H7 (cell line): Measurements from ENCODE around the gene PLXNC1. TPM values are rescaled to one million over a fixed set of nuclear protein-coding genes. Genes with fewer than 3 reads are reported as not detected.

Experiments
- DNase-seq: peaks from one replicate; pipeline ENCODE4 v3.0.0; 2012
- H3K27me3 ChIP-seq: 2 replicates; pipeline ENCODE4 v1.6.0; 2011; ENCODE audit warnings: mild to moderate bottlenecking, low read length; ENCODE audit not compliant: control insufficient read depth, insufficient read depth
- H3K36me3 ChIP-seq: replicated peaks from 2 replicates; pipeline ENCODE4 v1.5.1; 2011; ENCODE audit warnings: low read length; ENCODE audit not compliant: control insufficient read depth, insufficient read depth
- H3K4me3 ChIP-seq: 2 replicates; pipeline ENCODE4 v1.5.1; 2011; ENCODE audit warnings: low read depth, mild to moderate bottlenecking, control low read depth, low read length, moderate library complexity; ENCODE audit not compliant: insufficient read depth
- total RNA-seq: library from RNA; depleted of rRNA; stranded (reverse); fragments of >200 nt; shearing (Covaris generic); gene quantifications from 2 replicates; pipeline ENCODE4 v1.2.3, GENCODE V29; 2014

Gene PLXNC1
- total RNA-seq, 1 experiment from 2014 or later: 1.2 TPM

- Histone ChIP-seq H3K27me3 (peaks cover 10% of the 10 kb centered on the region), H3K36me3 (no peaks in the 10 kb centered on the region), H3K4me3 (no peak overlapping the region)
- no peak for DNase-seq
Observed at GRCh38 chr12:94162108-94162507, 13.7 kb downstream of the PLXNC1 start.

- H3K36me3 ChIP-seq: no peaks in the 10 kb centered on the region
- H3K27me3 ChIP-seq: peaks cover 21% of the 10 kb centered on the region
- DNase-seq: no peak
- H3K4me3 ChIP-seq: no peak overlapping the region
Observed at GRCh38 chr12:94163850-94164249, 15.5 kb downstream of the PLXNC1 start.

GRCh38 chr12:94165138-94165537 lies 16.8 kb downstream of the PLXNC1 start:
- no peaks in the 10 kb centered on the region for H3K36me3 ChIP-seq
- H3K4me3 ChIP-seq: no peak overlapping the region
- peaks cover 30% of the 10 kb centered on the region for H3K27me3 ChIP-seq
- DNase-seq: no peak

DNA sequence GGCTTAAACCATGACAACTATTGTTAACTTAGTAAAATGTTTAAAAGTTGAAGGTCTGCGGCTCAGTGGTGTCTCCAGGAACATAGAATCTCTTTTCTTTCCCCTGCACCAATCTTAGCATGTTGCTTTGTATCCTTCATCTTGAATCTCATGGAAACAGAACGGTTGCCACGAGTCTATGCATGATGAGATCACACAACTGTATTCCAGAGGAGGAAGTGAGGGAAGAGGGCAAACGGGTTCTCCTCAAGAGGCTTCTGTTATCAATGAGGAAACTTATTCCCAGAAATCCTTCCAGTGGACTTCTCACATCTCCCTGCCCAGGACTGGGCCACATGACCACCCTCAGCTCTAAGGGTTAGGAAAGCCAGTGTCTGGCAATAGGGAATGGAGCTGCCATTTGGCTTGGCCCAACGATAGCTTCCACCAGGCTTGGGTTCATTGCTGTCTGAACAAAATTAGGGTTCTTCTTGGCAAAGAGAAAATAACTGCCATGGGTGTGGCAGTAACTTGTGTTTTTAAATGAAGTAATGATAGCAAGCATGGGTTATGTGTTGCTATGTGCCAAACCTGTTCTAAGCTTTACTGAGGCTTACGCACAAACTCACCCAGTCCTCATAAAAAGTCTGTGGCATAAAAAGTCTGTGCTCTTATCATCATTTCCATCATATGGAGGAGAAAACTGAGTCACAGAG lies 17.4 kb downstream of the PLXNC1 start:
- DNase-seq: no peak
- Histone ChIP-seq H3K4me3 (no peak overlapping the region), H3K36me3 (no peaks in the 10 kb centered on the region), H3K27me3 (peaks cover 36% of the 10 kb centered on the region)

- no peak for DNase-seq
- Histone ChIP-seq H3K4me3 (no peak overlapping the region), H3K36me3 (no peaks in the 10 kb centered on the region), H3K27me3 (peaks cover 47% of the 10 kb centered on the region)
Observed at GRCh38 chr12:94167071-94167755, 18.8 kb downstream of the PLXNC1 start.

- H3K36me3 ChIP-seq: no peaks in the 10 kb centered on the region
- DNase-seq: no peak
- no peak overlapping the region for H3K4me3 ChIP-seq
- peaks cover 52% of the 10 kb centered on the region for H3K27me3 ChIP-seq
Observed at GRCh38 chr12:94167756-94168416, 19.5 kb downstream of the PLXNC1 start.

DNA sequence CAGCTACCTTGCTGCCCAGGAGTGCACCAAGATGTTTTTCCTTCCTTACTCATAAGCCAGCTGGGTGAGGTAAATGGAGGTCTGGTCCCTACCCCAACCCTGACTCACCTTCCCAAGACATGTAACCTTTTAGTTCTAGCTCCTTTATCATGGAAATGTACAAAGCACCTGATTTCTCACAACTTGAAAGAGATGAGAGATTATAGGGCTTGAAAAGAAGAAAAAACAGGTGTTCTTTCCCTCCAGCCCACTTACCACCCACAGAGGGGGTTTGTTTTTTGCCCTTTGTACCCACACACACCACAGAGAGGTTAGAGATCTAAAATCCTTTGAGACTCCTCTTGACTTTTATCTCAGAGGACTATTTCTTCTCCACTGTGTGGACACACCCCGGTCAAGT lies 21.1 kb downstream of the PLXNC1 start:
- H3K4me3 ChIP-seq: no peak overlapping the region
- peaks cover 58% of the 10 kb centered on the region for H3K27me3 ChIP-seq
- DNase-seq: peak; percentile 56

GRCh38 chr12:94169966-94170689 lies 21.8 kb downstream of the PLXNC1 start:
- H3K27me3 ChIP-seq: peaks cover 60% of the 10 kb centered on the region
- DNase-seq: no peak
- no peaks in the 10 kb centered on the region for H3K36me3 ChIP-seq
- no peak overlapping the region for H3K4me3 ChIP-seq

More for the DNA sequence above, 21.1 kb downstream of the PLXNC1 start:
- no peaks in the 10 kb centered on the region for H3K36me3 ChIP-seq

DNA sequence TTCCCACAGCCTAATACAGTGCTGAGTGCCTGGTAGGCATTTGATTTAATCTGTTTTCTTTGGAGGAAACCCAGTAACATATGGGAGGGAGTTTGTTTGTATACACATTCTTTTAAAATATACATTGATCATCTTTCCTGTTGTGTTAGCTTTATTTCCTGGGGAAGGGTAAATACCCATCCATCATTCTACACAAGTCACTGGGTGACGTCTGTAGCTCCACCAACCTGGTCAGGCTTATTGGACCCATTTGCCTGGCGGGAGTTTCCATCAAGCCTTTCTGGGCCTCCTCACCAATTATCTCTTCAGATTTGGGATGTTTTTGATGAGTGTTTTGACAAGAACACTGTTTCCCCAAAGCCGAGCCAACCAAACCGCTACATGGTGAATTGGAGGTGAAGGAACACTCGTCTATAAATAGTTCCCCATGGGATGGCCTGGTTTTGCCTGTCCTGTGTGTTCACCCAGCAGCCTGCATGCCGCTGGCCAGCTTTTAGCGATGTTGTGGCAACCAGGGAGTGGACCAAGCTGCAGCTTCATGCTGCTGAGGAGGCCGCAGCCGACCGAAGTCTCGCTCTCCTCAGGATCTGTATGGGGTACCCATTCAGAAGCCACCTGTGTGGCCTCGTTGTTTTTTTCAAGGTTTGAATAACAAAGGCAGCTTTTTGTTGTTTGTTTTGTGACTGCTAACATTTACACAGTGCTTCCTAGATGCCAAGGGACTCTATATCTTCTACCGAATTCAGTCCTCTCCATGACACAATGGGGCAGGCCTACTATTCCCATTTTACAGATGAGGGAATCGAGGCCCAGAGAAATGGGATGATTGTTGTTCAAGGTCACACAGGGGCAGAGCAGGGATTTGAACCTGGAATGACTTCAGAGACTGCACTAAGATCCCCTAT lies 22.6 kb downstream of the PLXNC1 start:
- peaks cover 55% of the 10 kb centered on the region for H3K27me3 ChIP-seq
- DNase-seq: no peak

GRCh38 chr12:94171595-94171930 lies 23.2 kb downstream of the PLXNC1 start:
- DNase-seq: no peak
- H3K4me3 ChIP-seq: no peak overlapping the region
- peaks cover 52% of the 10 kb centered on the region for H3K27me3 ChIP-seq
- H3K36me3 ChIP-seq: no peaks in the 10 kb centered on the region

More for the DNA sequence above, 22.6 kb downstream of the PLXNC1 start:
- Histone ChIP-seq H3K36me3 (no peaks in the 10 kb centered on the region), H3K4me3 (no peak overlapping the region)

- H3K4me3 ChIP-seq: no peak overlapping the region
- DNase-seq: no peak
- H3K27me3 ChIP-seq: peaks cover 51% of the 10 kb centered on the region
- no peaks in the 10 kb centered on the region for H3K36me3 ChIP-seq
Observed at GRCh38 chr12:94172031-94172430, 23.7 kb downstream of the PLXNC1 start.

GRCh38 chr12:94172973-94173372 lies 24.6 kb downstream of the PLXNC1 start:
- peaks cover 46% of the 10 kb centered on the region for H3K27me3 ChIP-seq
- H3K4me3 ChIP-seq: no peak overlapping the region
- no peak for DNase-seq
- no peaks in the 10 kb centered on the region for H3K36me3 ChIP-seq

- no peak overlapping the region for H3K4me3 ChIP-seq
- no peaks in the 10 kb centered on the region for H3K36me3 ChIP-seq
- peaks cover 39% of the 10 kb centered on the region for H3K27me3 ChIP-seq
- DNase-seq: no peak
Observed at GRCh38 chr12:94173660-94174265, 25.4 kb downstream of the PLXNC1 start.
